Activated CD4-positive, alpha-beta T cell treated with anti-CD3 and anti-CD28 coated beads, Interleukin-2, amount 50 U/mL, for 48 hours (primary cell): Measurements from ENCODE around the gene LCE1F.

Experiments used
- DNase-seq, 2 experiments: peaks; one replicate each; pipeline ENCODE4 v3.0.0-alpha.2; 2020

Gene LCE1F

GRCh38 chr1:152774875-152775274 is at the start of gene LCE1F:
LCE1F (plus strand) TSS chr1:152775140; CDS start chr1:152776372, 1,232 bp downstream.
- DNase-seq = no peak

- DNase-seq = no peak
These were observed 49.7 kb upstream of the LCE1F start for GRCh38 chr1:152725261-152725660.

GRCh38 chr1:152728986-152729385 is 46.0 kb upstream of the LCE1F start:
- no peak for DNase-seq

DNA sequence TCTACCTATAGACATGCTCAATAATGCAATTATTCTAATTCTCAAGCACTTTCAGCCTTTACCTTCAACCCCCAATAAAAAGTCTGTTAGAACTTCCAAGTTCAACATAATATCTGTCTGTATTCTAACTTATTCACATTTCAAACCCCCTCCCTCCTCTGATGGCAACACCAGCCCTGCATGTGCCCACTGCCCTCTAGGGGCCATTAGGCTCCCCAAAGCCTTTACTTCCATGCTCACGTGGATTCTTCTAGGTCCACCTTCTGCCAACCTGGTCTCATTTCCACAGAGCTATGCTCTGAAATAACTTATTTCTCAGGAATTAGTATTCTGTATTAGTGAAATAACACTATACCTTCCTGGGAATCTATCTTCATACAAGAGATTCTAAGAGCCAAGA is 39.3 kb upstream of the LCE1F start:
- no peak for DNase-seq

- DNase-seq = no peak
These were observed 36.9 kb upstream of the LCE1F start for GRCh38 chr1:152737997-152738396.

GRCh38 chr1:152739841-152740240 is 35.1 kb upstream of the LCE1F start:
- DNase-seq = no peak

- DNase-seq = no peak
These were observed 33.3 kb upstream of the LCE1F start for GRCh38 chr1:152741656-152742055.

DNA sequence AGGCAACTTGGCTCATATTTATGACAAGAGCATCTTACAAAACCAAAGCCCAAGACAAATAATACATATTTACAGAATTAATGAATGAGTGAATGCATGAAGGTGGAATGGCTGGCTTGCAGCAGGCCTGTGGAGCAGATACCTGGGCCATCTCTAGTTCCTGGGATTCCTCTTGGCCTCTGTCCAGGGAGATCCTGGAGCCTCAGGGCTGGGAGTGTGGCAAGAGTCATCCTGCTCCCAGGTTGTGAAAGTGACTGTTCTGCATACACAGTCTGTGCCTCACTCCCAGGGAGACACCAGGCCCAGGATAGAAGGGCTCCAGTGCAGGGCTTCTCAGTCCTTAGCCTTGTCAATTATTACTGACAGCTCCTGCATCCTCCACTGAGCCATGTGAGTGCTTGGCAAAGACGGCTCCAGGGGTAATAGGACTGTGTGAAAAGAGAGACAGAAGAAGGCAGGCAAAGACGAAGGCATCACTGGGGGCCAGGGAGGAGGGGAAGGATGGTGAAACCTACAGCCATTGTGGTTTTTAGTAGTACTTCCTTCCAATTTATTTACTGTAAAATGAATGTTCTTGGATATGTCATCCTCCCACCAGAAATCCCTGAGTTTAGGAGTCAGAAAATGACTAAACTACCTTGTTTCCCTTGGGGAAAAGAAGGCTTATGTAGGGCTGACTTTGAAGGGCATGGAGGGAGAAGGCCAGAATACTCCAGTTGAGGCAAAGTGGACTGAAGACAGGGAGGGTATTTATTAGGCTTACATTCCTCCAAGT is 31.4 kb upstream of the LCE1F start:
- no peak for DNase-seq

GRCh38 chr1:152745289-152745704 is 29.6 kb upstream of the LCE1F start:
- no peak for DNase-seq

GRCh38 chr1:152745765-152746444 is 29.0 kb upstream of the LCE1F start:
- DNase-seq = no peak

DNA sequence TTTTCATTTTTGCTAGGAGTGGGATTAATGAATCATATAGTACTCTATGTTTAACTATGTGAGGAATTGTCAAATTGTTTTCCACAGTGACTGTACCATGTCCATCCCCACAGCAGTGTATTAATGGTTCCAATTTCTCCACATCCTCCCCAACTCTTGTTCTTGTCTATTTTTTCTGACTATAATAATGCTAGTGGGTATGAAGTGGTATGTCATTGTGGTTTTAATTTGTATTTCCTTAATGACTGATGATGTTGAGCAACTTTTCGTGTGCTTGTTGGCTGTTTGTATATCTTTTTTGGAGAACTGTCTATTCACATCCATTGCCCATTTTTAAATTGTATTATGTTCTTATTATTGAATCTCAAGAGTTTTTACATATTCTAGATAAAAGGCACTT is 27.1 kb upstream of the LCE1F start:
- DNase-seq = no peak

- no peak for DNase-seq
These were observed 22.7 kb upstream of the LCE1F start for GRCh38 chr1:152752225-152752624.

- DNase-seq = no peak
These were observed 21.4 kb upstream of the LCE1F start for GRCh38 chr1:152753586-152753985.

DNA sequence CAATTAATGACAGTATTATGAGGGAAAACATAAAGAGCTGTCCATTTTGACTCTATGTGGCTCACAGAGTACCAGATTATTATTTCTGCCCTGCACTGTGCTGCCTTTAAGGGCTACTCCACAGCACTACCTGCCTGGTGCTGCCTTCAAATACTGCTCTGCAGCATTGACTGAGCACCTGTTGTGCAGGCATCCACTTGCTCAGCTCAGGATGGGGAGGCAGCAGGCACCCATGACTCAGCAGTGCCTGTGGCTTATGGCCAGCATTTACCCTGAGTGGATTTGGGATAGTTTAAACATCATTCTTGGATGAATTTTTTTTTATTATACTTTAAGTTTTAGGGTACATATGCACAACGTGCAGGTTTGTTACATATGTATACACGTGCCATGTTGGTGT is 18.1 kb upstream of the LCE1F start:
- no peak for DNase-seq

DNA sequence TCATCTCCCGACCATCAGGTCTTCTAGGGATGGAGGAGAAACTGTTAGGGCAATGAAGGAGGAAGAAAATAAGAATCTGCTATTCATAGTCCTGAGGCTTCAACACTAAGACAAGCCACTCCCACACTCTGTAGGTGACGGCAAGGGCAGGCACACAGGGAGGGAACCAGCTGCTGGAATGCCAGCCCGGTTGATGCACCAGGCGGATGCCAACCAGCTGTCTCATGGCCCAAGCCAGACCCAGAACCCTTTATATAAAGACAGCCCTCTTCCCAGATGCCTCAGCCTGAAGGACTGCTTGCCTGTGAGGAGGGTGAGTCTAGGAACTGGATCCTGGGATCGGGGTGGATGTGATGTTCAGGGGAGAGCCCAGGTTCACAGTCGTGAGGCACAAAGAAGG is 17.2 kb upstream of the LCE1F start, which contains the start of gene KPRP:
Gene KPRP, plus strand, starts transcription at position 279 of the 400 bp plus-strand sequence. CDS start 1,564 bp downstream, outside the sequence.
- no peak for DNase-seq

DNA sequence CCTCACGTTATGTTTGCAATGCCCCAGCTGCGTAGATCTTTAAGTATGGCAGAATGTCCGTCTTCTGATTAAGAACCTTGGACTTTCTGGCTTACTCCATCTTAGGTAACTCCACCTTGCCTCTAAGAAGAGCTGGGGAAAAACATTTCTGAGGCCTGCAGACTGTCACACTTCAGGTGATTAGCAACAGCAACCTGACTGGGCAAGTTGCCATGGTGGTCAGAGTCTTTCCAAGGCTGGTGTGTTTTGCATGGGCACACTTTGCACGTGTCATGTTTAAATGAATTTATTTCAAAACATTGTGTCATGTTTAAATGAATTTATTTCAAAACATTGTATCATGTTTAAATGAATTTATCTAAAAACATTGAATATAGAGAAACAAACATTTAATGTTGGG is 16.3 kb upstream of the LCE1F start:
- no peak for DNase-seq

- DNase-seq = no peak
These were observed 15.3 kb upstream of the LCE1F start for GRCh38 chr1:152759453-152760173.

DNA sequence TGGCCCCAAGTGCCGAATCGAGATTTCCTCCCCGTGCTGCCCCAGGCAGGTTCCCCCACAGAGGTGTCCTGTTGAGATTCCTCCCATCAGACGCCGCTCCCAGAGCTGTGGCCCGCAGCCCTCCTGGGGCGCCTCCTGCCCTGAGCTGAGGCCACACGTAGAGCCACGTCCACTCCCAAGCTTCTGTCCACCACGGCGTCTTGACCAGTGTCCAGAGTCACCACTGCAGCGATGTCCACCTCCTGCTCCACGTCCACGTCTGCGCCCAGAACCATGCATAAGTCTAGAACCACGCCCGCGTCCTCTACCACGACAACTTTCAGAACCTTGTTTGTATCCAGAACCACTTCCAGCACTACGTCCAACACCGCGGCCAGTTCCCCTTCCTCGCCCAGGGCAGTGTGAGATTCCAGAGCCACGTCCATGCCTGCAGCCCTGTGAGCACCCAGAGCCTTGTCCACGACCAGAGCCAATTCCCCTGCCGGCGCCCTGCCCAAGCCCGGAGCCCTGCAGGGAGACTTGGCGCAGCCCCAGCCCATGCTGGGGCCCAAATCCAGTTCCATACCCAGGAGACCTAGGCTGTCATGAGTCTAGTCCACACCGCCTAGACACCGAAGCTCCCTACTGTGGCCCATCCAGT is 14.3 kb upstream of the LCE1F start:
- DNase-seq = no peak

GRCh38 chr1:152761609-152762213 is 13.2 kb upstream of the LCE1F start:
- no peak for DNase-seq

DNA sequence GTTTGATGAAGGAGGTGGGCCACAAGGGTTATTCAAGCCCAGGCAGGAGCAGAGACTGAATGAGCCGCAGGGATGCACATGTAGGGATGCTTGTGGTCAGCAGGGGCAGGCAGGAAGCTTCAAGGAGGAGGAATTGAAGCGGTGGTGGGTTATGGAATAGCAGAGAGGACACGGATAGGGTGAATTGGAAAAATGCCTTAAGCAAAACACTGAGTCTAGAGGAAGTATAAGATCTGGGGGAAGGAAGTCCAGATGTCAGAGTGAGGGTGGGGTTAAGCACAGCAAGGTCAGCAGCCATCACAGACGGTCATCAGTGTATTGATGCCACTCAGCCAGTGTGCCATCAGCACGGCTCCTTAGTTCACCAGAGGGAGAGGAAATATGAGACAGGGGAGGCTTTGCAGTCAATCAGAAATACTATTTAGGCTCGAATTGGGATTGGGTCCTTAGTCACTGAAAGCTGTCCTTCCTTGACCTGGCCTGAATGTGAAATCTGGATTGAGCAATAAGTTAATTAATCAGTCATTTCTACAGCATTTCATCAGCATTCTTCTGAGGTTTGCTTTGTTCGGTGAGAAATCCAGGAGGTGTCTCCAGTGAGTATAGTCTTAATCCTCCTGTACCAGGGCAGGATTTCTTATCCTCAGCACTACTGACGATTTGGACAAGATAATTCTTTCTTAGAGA is 6.0 kb upstream of the LCE1F start:
- no peak for DNase-seq

DNA sequence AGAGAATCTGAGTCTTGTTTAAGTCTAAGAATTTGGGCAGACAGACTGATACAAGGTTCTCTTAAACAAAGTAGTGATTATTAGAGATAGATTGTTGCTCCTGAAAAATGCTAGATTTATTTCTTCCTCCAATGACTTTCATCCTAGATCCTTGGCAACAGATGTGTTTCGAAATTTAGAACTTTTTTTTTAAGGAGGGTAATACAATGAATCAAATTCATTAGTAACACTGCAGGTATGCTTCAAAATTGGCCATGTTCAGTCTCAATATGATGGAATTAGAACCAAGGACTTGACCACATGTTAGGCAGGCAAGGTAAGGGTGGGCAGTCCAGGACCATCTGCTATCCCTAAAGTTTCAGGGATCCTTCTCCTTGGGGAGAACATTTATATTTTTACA is 4.5 kb upstream of the LCE1F start:
- no peak for DNase-seq

DNA sequence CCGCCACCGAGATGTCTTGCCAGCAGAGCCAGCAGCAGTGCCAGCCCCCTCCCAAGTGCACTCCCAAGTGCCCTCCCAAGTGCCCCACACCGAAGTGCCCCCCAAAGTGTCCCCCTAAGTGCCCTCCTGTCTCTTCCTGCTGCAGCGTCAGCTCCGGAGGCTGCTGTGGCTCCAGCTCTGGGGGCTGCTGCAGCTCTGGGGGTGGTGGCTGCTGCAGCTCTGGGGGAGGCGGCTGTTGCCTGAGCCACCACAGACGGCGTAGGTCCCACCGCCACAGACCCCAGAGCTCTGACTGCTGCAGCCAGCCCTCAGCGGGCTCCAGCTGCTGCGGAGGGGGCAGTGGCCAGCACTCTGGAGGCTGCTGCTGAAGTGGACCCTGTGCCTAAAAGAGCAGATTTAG is 1.4 kb downstream of the LCE1F start:
- no peak for DNase-seq
